ENCODE data around the gene BCAS1. TPM values are rescaled to one million over a fixed set of nuclear protein-coding genes. Genes with fewer than 3 reads are reported as not detected.

BCAS1 gene
- total and polyA plus RNA-seq, 10 of the 15 experiments (the other 5 are each of a cell fraction or from before 2014, with no cell fraction given), result 0.21 to 1.4 (median 0.55) TPM

GRCh38 chr20:54091120-54091480 lies 20.7 kb upstream of the BCAS1 start:
- TF ChIP-seq YY1 (IDR thresholded peaks at IDR 0.05; ENCODE audit: low read depth, low read length), result no peak
- TF ChIP-seq NFXL1 (IDR thresholded peaks at IDR 0.05; ENCODE audit: borderline replicate concordance), result peak; percentile 72; the same call in 1 of the 2 replicates
- no peak for TF ChIP-seq SUPT20H (IDR thresholded peaks at IDR 0.05; ENCODE audit: borderline replicate concordance, control insufficient read depth, low read depth, low read length)
- no peak for TF ChIP-seq ZBED1 (IDR thresholded peaks at IDR 0.05; ENCODE audit: borderline replicate concordance)
- no peak for TF ChIP-seq PML (IDR thresholded peaks at IDR 0.05; ENCODE audit: low read length)
- TF ChIP-seq HCFC1 (IDR thresholded peaks at IDR 0.05; ENCODE audit: low read length), result no peak
- TF ChIP-seq MEF2A (IDR thresholded peaks at IDR 0.05; ENCODE audit: insufficient read depth, low read depth, low read length), result no peak
- TF ChIP-seq ETV6 (conservative IDR thresholded peaks at IDR 0.05 in 1 of 2, IDR thresholded peaks at IDR 0.05 in 1 of 2; ENCODE audit: borderline replicate concordance in 1 of 2, low read depth in 1 of 2), result peak in 1 of 2 experiments; percentile 78; a peak in 2 of 4 replicates
- Histone ChIP-seq H3K4me2 (ENCODE audit: control insufficient read depth, insufficient read depth) (no peak overlapping the region), H3K79me2 (ENCODE audit: control insufficient read depth, insufficient read depth, low read length) (no peaks in the 10 kb centered on the region), H4K20me1 (ENCODE audit: control insufficient read depth, insufficient read depth) (no peaks in the 10 kb centered on the region), H3K36me3 (ENCODE audit: control insufficient read depth in 2 of 2, insufficient read depth in 2 of 2, low read length in 1 of 2) (no peaks in the 10 kb centered on the region), H3K27ac (ENCODE audit: control insufficient read depth, insufficient read depth) (no peak overlapping the region), H2AFZ (ENCODE audit: control insufficient read depth, low read depth, low read length) (no peak overlapping the region), H3K4me1 (ENCODE audit: control insufficient read depth, insufficient read depth, low read length) (peaks cover 8% of the 10 kb centered on the region), H3K9me3 (replicated peaks; ENCODE audit: control insufficient read depth, insufficient read depth, low read length) (no peaks in the 10 kb centered on the region; the same call in 2 of the 3 replicates), H3K9ac (ENCODE audit: control insufficient read depth, insufficient read depth, low read length) (no peak overlapping the region), H3K27me3 (replicated peaks in 1 of 2; ENCODE audit: control insufficient read depth in 2 of 2, insufficient read depth in 2 of 2, low read length in 1 of 2) (no peaks in the 10 kb centered on the region), H3K4me3 (no peak overlapping the region)
- ChIA-PET POLR2A (no interaction called here), SMC1A (ENCODE audit: uncharacterized antibody, unreplicated experiment) (interaction anchor here (0.9 to 1.3 kb wide), 3 partner anchors 12 to 108 kb away, joined by 3 to 4 read pairs (median 3); no protein-coding TSS in a partner anchor), RAD21 (ENCODE audit: unreplicated experiment) (no interaction called here), CTCF (interaction anchor here (0.5 to 11.6 kb wide), 4 partner anchors 14 to 170 kb away, joined by 3 to 153 read pairs (median 46); no protein-coding TSS in a partner anchor)
- 16% methylated on average over 6 of the region's 6 CpGs for WGBS (ENCODE audit: insufficient coverage, insufficient replicate concordance, low lambda C conversion rate, missing lambda C conversion rate)
- intact Hi-C loops (cut with micrococcal nuclease; ENCODE audit: unreplicated experiment), result no loop called here
- DNase-seq (ENCODE audit: low read depth, low spot score) (no peak), FAIRE-seq (no peak), ATAC-seq (peak; percentile 56)
- in situ Hi-C loops (cut with MboI), result no loop called here
- BruUV-seq (replicated peaks), result no TSS peak
